Measurements from ENCODE around the gene POLR2E.

The POLR2E gene

GRCh38 chr19:1051791-1052190 is 43.4 kb downstream of the POLR2E start:
- in situ Hi-C loops (cut with MboI; ENCODE audit: low sequenced_read_pairs) = no loop called here

GRCh38 chr19:1050989-1051788 is 44.0 kb downstream of the POLR2E start:
- in situ Hi-C loops (cut with MboI; ENCODE audit: low sequenced_read_pairs) = no loop called here

- in situ Hi-C loops (cut with MboI; ENCODE audit: low sequenced_read_pairs) = no loop called here
These were observed 45.4 kb downstream of the POLR2E start for GRCh38 chr19:1049800-1050199.

GRCh38 chr19:1049106-1049505 is 46.1 kb downstream of the POLR2E start:
- in situ Hi-C loops (cut with MboI; ENCODE audit: low sequenced_read_pairs) = no loop called here

- in situ Hi-C loops (cut with MboI; ENCODE audit: low sequenced_read_pairs) = no loop called here
These were observed 47.5 kb downstream of the POLR2E start for GRCh38 chr19:1047696-1048147.

GRCh38 chr19:1046836-1047695 is 48.1 kb downstream of the POLR2E start:
- in situ Hi-C loops (cut with MboI; ENCODE audit: low sequenced_read_pairs) = no loop called here

- in situ Hi-C loops (cut with MboI; ENCODE audit: low sequenced_read_pairs) = no loop called here
These were observed 49.0 kb downstream of the POLR2E start for GRCh38 chr19:1046117-1046626.

GRCh38 chr19:1045247-1045603 is 50.0 kb downstream of the POLR2E start:
- in situ Hi-C loops (cut with MboI; ENCODE audit: low sequenced_read_pairs) = no loop called here

- in situ Hi-C loops (cut with MboI; ENCODE audit: low sequenced_read_pairs) = no loop called here
These were observed 52.3 kb downstream of the POLR2E start for GRCh38 chr19:1042689-1043511.

GRCh38 chr19:1041835-1042685 is 53.1 kb downstream of the POLR2E start:
- in situ Hi-C loops (cut with MboI; ENCODE audit: low sequenced_read_pairs) = no loop called here

GRCh38 chr19:1041272-1041834 is 53.8 kb downstream of the POLR2E start:
- in situ Hi-C loops (cut with MboI; ENCODE audit: low sequenced_read_pairs) = no loop called here

GRCh38 chr19:1040476-1041271 is 54.5 kb downstream of the POLR2E start:
- in situ Hi-C loops (cut with MboI; ENCODE audit: low sequenced_read_pairs) = no loop called here

GRCh38 chr19:1039646-1040475 is 55.3 kb downstream of the POLR2E start, which contains the start of gene ABCA7:
TSS of gene ABCA7 (plus strand) at chr19:1040107. CDS start at chr19:1041362, 1,255 bp downstream.
- in situ Hi-C loops (cut with MboI; ENCODE audit: low sequenced_read_pairs) = no loop called here

- in situ Hi-C loops (cut with MboI; ENCODE audit: low sequenced_read_pairs) = no loop called here
These were observed 56.1 kb downstream of the POLR2E start for GRCh38 chr19:1038978-1039645.

GRCh38 chr19:1037621-1038064 is 57.5 kb downstream of the POLR2E start:
- in situ Hi-C loops (cut with MboI; ENCODE audit: low sequenced_read_pairs) = no loop called here

Data from HL-60/S4 treated with retinoic acid at 250 ng/mL for 4 days and 3 days (cell line).